ENCODE results near the gene VASP.

GRCh38 chr19:45472563-45473366, 34.5 kb upstream of the VASP start:
- TF ChIP-seq CTCF (IDR thresholded peaks at IDR 0.05 in 2 of 3, conservative IDR thresholded peaks at IDR 0.05 in 1 of 3; ENCODE audit: borderline replicate concordance in 1 of 3, insufficient read depth in 1 of 3, low read depth in 2 of 3, low read length in 2 of 3), result no peak
- TF ChIP-seq POLR2A (IDR thresholded peaks at IDR 0.05; ENCODE audit: borderline replicate concordance, extremely low read depth, insufficient read depth, insufficient read length), result no peak
- no peak for TF ChIP-seq POLR2AphosphoS5 (IDR thresholded peaks at IDR 0.05; ENCODE audit: low read depth, low read length)
- TF ChIP-seq EZH2phosphoT487 (IDR thresholded peaks at IDR 0.05; ENCODE audit: borderline replicate concordance), result no peak
- no peak for TF ChIP-seq YY1 (IDR thresholded peaks at IDR 0.05; ENCODE audit: extremely low read depth, insufficient replicate concordance, low read depth, low read length)
- no peak for TF ChIP-seq REST (IDR thresholded peaks at IDR 0.05; ENCODE audit: low read depth)
- TF ChIP-seq TCF7L2 (IDR thresholded peaks at IDR 0.05; ENCODE audit: borderline replicate concordance, extremely low read depth, insufficient read depth, insufficient read length), result no peak
- TF ChIP-seq EZH2 (IDR thresholded peaks at IDR 0.05), result no peak
- no peak for TF ChIP-seq MAX (IDR thresholded peaks at IDR 0.05)
- no peak for TF ChIP-seq ZBTB33 (IDR thresholded peaks at IDR 0.05; ENCODE audit: extremely low read depth, insufficient replicate concordance, low read length)
- no peak for TF ChIP-seq CEBPB (IDR thresholded peaks at IDR 0.05; ENCODE audit: low read depth)
